ENCODE data around the gene JAKMIP1. TPM values are rescaled to one million over a fixed set of nuclear protein-coding genes. Genes with fewer than 3 reads are reported as not detected.

Gene JAKMIP1
- total RNA-seq, 1 experiment from 2014 or later, result not detected

DNA sequence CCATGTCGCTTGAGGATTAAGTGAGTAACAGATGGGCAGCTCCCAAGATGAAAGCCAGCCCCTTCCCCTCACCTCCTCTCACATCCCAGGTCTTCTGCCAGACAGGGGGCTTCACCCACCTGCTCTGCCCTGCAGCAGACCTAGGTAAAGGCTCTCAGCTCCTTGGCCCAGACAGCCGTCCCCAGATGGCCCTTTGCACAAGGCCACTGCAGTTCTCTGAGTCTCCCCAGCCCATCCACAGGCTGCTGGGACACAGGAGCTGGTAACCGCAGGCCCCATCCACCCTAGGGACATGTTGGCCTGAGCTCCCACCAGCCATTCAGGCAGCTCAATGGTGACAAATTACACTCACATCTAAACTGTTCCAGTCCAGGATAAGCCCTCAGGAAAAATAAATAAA lies 197.4 kb downstream of the JAKMIP1 start:
- DNase-seq, result no peak
- Mint-ChIP-seq H3K9me3 (ENCODE audit: low read depth, unreplicated experiment) (no peaks in the 10 kb centered on the region), H3K4me1 (ENCODE audit: low read depth, unreplicated experiment) (no peaks in the 10 kb centered on the region), H3K4me3 (ENCODE audit: low read depth, unreplicated experiment) (no peak overlapping the region), H3K27ac (ENCODE audit: unreplicated experiment) (no peak overlapping the region), H3K27me3 (ENCODE audit: unreplicated experiment) (no peaks in the 10 kb centered on the region), H3K36me3 (ENCODE audit: insufficient read depth, unreplicated experiment) (no peaks in the 10 kb centered on the region)
- TF ChIP-seq, protein P1, sequence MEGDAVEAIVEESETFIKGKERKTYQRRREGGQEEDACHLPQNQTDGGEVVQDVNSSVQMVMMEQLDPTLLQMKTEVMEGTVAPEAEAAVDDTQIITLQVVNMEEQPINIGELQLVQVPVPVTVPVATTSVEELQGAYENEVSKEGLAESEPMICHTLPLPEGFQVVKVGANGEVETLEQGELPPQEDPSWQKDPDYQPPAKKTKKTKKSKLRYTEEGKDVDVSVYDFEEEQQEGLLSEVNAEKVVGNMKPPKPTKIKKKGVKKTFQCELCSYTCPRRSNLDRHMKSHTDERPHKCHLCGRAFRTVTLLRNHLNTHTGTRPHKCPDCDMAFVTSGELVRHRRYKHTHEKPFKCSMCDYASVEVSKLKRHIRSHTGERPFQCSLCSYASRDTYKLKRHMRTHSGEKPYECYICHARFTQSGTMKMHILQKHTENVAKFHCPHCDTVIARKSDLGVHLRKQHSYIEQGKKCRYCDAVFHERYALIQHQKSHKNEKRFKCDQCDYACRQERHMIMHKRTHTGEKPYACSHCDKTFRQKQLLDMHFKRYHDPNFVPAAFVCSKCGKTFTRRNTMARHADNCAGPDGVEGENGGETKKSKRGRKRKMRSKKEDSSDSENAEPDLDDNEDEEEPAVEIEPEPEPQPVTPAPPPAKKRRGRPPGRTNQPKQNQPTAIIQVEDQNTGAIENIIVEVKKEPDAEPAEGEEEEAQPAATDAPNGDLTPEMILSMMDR (IDR thresholded peaks at IDR 0.05; ENCODE audit: unreplicated experiment), result no peak
- intact Hi-C loops (cut with micrococcal nuclease; ENCODE audit: unreplicated experiment), result no loop called here
- CTCF ChIA-PET, result no interaction called here
- BruUV-seq (replicated peaks), result no TSS peak

DNA sequence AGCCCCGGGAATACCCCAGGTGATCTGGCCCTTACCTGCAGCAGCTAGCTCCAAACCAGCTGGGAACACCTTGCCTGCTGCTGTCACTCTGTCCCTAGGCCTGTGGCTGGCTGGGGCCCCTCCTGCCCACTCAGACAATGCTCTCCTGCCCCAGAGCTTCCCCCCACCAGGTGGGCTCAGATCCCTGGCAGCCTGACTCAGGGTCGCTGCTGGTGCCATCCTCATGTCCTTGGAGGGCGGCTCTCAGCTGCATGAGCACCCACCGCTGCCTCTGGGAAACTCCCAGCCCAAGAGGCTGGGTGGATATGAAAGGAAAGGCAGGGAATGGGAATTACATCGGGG lies 197.9 kb downstream of the JAKMIP1 start:
- Mint-ChIP-seq H3K4me1 (ENCODE audit: low read depth, unreplicated experiment) (no peaks in the 10 kb centered on the region), H3K36me3 (ENCODE audit: insufficient read depth, unreplicated experiment) (no peaks in the 10 kb centered on the region), H3K9me3 (ENCODE audit: low read depth, unreplicated experiment) (no peaks in the 10 kb centered on the region), H3K4me3 (ENCODE audit: low read depth, unreplicated experiment) (no peak overlapping the region), H3K27ac (ENCODE audit: unreplicated experiment) (no peak overlapping the region), H3K27me3 (ENCODE audit: unreplicated experiment) (no peaks in the 10 kb centered on the region)
- TF ChIP-seq, protein P1 (IDR thresholded peaks at IDR 0.05; ENCODE audit: unreplicated experiment), result no peak
- BruUV-seq (replicated peaks), result no TSS peak
- CTCF ChIA-PET, result no interaction called here
- DNase-seq, result no peak
- intact Hi-C loops (cut with micrococcal nuclease; ENCODE audit: unreplicated experiment), result no loop called here

DNA sequence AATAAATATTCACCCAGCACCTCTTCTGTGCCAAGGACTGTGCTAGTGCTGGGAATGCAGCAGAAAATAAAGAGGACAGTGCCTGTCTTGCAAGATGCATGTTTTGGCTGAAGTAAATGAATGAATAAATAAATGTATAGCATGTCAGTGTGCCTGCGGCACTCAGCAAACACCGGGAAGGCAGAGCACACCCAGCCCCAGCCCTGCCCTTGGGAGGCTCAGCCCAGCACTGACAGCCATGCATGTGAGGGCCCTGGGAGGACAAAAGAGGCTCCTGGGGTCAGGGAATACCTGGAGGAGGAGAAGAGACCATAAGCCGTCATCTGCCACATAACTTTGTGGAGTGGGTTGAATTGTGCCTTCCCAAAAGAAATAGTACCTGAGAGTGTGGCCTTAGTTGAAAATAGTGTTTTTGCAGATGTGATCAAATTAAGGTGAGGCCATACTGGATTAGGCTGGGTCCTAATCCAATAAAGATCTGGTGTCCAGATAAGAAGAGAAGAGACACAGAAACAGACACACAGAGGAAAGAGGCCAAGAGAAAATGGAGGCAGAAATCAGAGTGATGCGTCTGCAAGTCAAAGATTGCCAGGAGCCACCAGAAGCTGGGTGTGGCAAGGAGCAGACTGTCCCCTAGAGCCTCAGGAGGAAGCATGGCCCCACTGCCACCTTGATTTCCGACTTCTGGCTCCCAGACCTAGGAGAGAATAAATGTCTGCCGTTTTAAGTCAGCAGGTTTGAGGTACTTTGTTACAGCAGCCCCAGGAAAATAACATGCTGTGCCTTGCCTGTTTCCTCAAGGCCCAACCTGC lies 198.5 kb downstream of the JAKMIP1 start:
- CTCF ChIA-PET, result no interaction called here
- H3K4me1 Mint-ChIP-seq (ENCODE audit: low read depth, unreplicated experiment), result no peaks in the 10 kb centered on the region
- no peaks in the 10 kb centered on the region for H3K9me3 Mint-ChIP-seq (ENCODE audit: low read depth, unreplicated experiment)
- H3K27me3 Mint-ChIP-seq (ENCODE audit: unreplicated experiment), result peaks cover 6% of the 10 kb centered on the region
- TF ChIP-seq, protein P1 (IDR thresholded peaks at IDR 0.05; ENCODE audit: unreplicated experiment), result no peak
- no peaks in the 10 kb centered on the region for H3K36me3 Mint-ChIP-seq (ENCODE audit: insufficient read depth, unreplicated experiment)
- intact Hi-C loops (cut with micrococcal nuclease; ENCODE audit: unreplicated experiment), result no loop called here
- H3K4me3 Mint-ChIP-seq (ENCODE audit: low read depth, unreplicated experiment), result no peak overlapping the region
- no peak overlapping the region for H3K27ac Mint-ChIP-seq (ENCODE audit: unreplicated experiment)
- no TSS peak for BruUV-seq (replicated peaks)
- DNase-seq, result no peak

DNA sequence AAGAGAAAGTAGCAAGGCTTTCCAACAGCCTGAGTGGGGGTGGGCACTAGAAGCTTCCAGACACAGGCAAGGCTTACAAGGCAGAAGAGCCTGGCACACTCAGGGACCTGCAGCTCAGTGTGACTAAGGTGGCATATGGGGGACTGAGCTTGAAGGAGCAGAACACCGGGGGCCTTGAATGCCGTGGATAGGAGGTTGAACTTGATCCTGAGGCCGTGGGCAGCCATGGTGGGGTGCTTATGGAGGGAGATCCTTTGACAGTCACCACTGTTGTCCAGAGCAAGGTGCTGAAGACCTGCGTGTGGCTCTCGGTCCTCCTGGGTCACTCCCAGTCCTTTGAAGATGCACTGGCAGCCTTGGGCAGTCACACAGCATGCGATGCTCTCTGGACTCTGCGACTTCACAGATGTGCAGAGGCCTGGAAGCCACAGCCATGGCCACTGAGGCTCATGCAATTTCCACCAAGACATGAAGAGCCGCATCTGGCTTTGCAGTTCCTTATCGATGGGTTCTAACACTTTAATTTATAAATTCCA lies 200.5 kb downstream of the JAKMIP1 start:
- intact Hi-C loops (cut with micrococcal nuclease; ENCODE audit: unreplicated experiment), result loop anchor here (5.0 kb wide), 1 partner anchor 87 kb away; no protein-coding TSS in a partner anchor
- no peak overlapping the region for H3K27ac Mint-ChIP-seq (ENCODE audit: unreplicated experiment)
- H3K4me1 Mint-ChIP-seq (ENCODE audit: low read depth, unreplicated experiment), result no peaks in the 10 kb centered on the region
- TF ChIP-seq, protein P1 (IDR thresholded peaks at IDR 0.05; ENCODE audit: unreplicated experiment), result no peak
- no peaks in the 10 kb centered on the region for H3K36me3 Mint-ChIP-seq (ENCODE audit: insufficient read depth, unreplicated experiment)
- BruUV-seq (replicated peaks), result no TSS peak
- no peaks in the 10 kb centered on the region for H3K9me3 Mint-ChIP-seq (ENCODE audit: low read depth, unreplicated experiment)
- peaks cover 18% of the 10 kb centered on the region for H3K27me3 Mint-ChIP-seq (ENCODE audit: unreplicated experiment)
- CTCF ChIA-PET, result no interaction called here
- no peak for DNase-seq
- no peak overlapping the region for H3K4me3 Mint-ChIP-seq (ENCODE audit: low read depth, unreplicated experiment)

Data from Calu3 (cell line).